Bronchial epithelial cell (primary cell): ENCODE measurements around the gene WDR12. TPM values are rescaled to one million over a fixed set of nuclear protein-coding genes. Genes with fewer than 3 reads are reported as not detected.
"Not testable (repeated sequence)": the region's sequence is repeated elsewhere in the genome, so short reads cannot be mapped to it uniquely, and the experiment has no call there.

ENCODE experiments used
- DNase-seq: peaks from one replicate; pipeline ENCODE4 v3.0.0-alpha.2; 2010; ENCODE audit warnings: low read depth
- FAIRE-seq: peaks from 2 replicates; lab custom pipeline; 2011; peaks lifted over from hg19 to GRCh38; lab: Jason Lieb, UNC
- H3K27me3 ChIP-seq: 2 replicates; pipeline ENCODE4 v1.5.1; 2011; ENCODE audit warnings: low read length; ENCODE audit not compliant: control insufficient read depth, insufficient read depth
- H3K36me3 ChIP-seq: 2 replicates; pipeline ENCODE4 v1.5.1; 2011; ENCODE audit warnings: low read length; ENCODE audit not compliant: control insufficient read depth, insufficient read depth
- H3K4me3 ChIP-seq: 2 replicates; pipeline ENCODE4 v1.5.1; 2011; ENCODE audit warnings: mild to moderate bottlenecking, low read depth, low read length, control low read depth
- CTCF ChIP-seq: IDR thresholded peaks from 2 replicates; pipeline ENCODE4 v1.5.1; 2011; ENCODE audit warnings: mild to moderate bottlenecking, moderate library complexity, low read length, control low read depth, inconsistent platforms; ENCODE audit not compliant: insufficient read depth, severe bottlenecking
- total RNA-seq: library from RNA; depleted of rRNA; stranded (reverse); fragments of >200 nt; gene quantifications from 2 replicates; pipeline ENCODE4 v1.2.1, GENCODE V29; 2014

Gene WDR12
- total RNA-seq = 19.5 and 55.0 TPM in 2 replicates

DNA sequence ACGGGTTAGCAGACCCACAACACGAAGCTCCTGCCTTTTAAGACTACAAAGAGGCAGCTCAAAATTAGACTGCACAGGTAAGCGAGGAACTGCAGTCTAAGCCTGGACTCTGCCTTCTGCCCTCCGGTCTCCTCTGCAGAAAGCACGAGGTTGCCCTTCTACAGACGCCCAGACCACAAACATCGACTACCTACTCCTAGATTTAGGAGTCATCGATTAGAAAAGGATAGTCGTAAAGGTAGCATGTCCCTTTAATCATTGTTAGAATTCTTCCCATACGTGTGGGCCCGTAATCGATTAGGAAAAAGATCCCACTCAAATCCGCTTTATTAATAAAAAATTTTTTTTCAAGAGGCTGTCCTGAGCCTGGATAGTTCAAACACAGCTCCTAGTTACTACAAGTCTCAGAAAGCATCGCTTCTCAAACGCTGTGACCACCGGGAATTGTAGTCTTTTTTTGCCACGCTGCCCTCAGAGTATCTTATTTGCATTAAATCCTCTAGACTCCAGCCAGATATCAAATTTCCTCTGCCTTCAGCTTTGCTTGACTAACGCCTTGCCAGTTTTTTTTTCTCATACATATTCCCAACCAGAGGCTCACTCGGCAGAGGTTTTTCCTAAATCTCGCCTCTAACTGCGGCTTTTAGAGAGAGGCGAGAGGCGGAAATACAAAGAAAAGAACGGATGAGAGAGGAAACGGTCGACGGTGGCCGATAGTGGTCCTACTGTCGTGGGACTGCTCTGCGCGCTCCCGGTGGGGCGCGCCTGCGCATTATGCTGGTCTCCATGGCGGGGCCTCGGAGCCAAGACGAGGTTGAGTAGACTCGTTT is at the start of gene WDR12, which contains the start of gene CARF:
Gene WDR12 (minus strand): TSS at position 162 of the 830 bp plus-strand sequence. CDS start 197 bp downstream, outside the sequence.
Gene CARF (plus strand): TSS at position 764 of the 830 bp plus-strand sequence. CDS start 29,628 bp downstream, outside the sequence.
- H3K36me3 ChIP-seq = no peaks in the 10 kb centered on the region
- H3K4me3 ChIP-seq = peak within 1 kb of the TSS; percentile 48
- DNase-seq (peak; percentile 87), FAIRE-seq (no peak)
- no peaks in the 10 kb centered on the region for H3K27me3 ChIP-seq
- no peak for TF ChIP-seq CTCF

DNA sequence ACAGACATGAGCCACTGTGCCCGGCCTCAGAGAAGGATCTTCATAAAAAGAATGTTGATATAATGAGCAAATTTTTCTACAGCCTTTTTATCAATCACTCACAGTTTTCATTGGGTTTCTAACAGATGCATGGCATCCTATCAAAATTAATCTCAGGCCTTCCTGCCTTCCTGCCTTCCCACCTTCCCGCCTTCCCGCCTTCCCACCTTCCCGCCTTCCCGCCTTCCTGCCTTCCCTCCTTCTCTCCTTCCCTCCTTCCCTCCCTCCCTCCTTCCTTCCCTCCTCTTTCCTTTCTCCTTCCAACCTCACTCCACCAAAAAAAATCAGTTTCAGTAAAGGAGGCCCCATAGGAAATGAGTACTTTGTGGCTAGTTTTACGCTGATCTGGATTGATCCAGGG is 49.1 kb upstream of the WDR12 start:
- no peak for TF ChIP-seq CTCF
- no peak overlapping the region for H3K4me3 ChIP-seq

DNA sequence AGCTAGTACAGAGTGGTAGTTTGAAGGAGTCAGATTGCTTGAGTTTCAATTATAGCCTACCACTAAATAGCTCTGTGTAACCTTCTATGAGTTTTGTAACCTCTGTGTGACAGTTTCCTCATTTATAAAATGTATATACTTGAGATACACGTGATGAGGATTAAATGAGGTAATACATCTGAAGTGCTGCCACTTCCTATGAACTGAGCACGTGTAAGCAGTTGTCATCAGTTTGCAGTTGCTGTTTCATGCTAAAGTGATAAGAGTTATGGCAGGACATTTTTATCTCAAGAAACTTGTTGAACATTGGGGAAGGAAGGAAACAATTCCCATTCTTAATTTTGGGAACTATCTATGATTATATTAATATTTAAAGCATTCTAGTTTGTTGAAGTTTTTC is 39.1 kb upstream of the WDR12 start:
- FAIRE-seq (no peak), DNase-seq (peak; percentile 12)
- no peak overlapping the region for H3K4me3 ChIP-seq
- TF ChIP-seq CTCF = no peak
- H3K27me3 ChIP-seq = no peaks in the 10 kb centered on the region
- no peaks in the 10 kb centered on the region for H3K36me3 ChIP-seq

More for the DNA sequence above, 49.1 kb upstream of the WDR12 start:
- no peaks in the 10 kb centered on the region for H3K36me3 ChIP-seq
- DNase-seq (no peak), FAIRE-seq (no peak)
- H3K27me3 ChIP-seq = no peaks in the 10 kb centered on the region

- FAIRE-seq, DNase-seq, H3K4me3 ChIP-seq, H3K27me3 ChIP-seq, H3K36me3 ChIP-seq: not testable (repeated sequence)
Observed at GRCh38 chr2:202949333-202949732, 37.9 kb upstream of the WDR12 start.

- DNase-seq (no peak), FAIRE-seq (no peak)
- Histone ChIP-seq H3K27me3 (no peaks in the 10 kb centered on the region), H3K36me3 (no peaks in the 10 kb centered on the region), H3K4me3 (no peak overlapping the region)
- no peak for TF ChIP-seq CTCF
Observed at GRCh38 chr2:202945497-202945896, 34.0 kb upstream of the WDR12 start.

DNA sequence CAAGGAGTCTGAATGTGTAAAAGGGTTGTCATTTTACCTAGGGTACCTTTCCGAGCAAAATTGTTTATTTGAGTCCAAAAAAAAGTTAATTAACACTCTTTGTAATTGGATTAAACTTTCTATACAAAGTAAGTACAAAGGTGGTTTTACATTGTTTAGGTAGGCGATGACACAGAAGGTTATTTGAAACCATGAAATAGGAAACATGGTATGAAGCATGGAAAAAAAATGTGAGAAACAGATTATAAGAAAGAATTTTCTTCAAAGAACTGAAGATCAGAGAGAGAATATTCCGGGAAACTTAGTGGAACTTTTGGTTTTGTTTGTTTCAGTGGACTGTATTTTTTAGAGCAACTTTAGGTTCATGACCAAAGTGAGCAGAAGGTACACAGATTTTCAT is 33.3 kb upstream of the WDR12 start:
- no peak for FAIRE-seq

More for the DNA sequence above, 33.3 kb upstream of the WDR12 start:
- Histone ChIP-seq H3K4me3 (no peak overlapping the region), H3K36me3 (no peaks in the 10 kb centered on the region), H3K27me3 (no peaks in the 10 kb centered on the region)
- TF ChIP-seq CTCF = no peak
- no peak for DNase-seq
